ENCODE measurements around the gene TOX4. TPM values are rescaled to one million over a fixed set of nuclear protein-coding genes. Genes with fewer than 3 reads are reported as not detected.

TOX4 gene
- total and polyA plus RNA-seq, 2 donors (not counting 1 experiment from before 2014, with no cell fraction given), result 33.6 to 74.1 TPM

- Histone ChIP-seq H3K27me3 (replicated peaks in 1 of 4; ENCODE audit: control extremely low read depth in 1 of 4, control insufficient read depth in 3 of 4, insufficient read depth in 4 of 4, low read length in 3 of 4) (no peaks in the 10 kb centered on the region), H3K4me3 (ENCODE audit: control extremely low read depth in 1 of 5, extremely low read depth in 1 of 5, insufficient read depth in 1 of 5, low read depth in 2 of 5, low read length in 4 of 5) (no peak overlapping the region), H3K4me1 (ENCODE audit: control insufficient read depth in 2 of 2, insufficient read depth in 2 of 2, low read length in 2 of 2) (no peaks in the 10 kb centered on the region), H3K36me3 (replicated peaks in 1 of 2; ENCODE audit: control extremely low read depth in 1 of 2, control insufficient read depth in 1 of 2, extremely low read depth in 1 of 2, insufficient read depth in 2 of 2, low read length in 1 of 2) (peaks cover 21 to 85% of the 10 kb centered on the region in 2 experiments), H3K79me2 (ENCODE audit: control insufficient read depth, insufficient read depth, low read length) (peaks cover 10% of the 10 kb centered on the region), H3K4me2 (replicated peaks; ENCODE audit: low read depth, low read length, poor library complexity, severe bottlenecking) (no peak overlapping the region), H3K9me3 (ENCODE audit: control extremely low read depth in 1 of 3, control insufficient read depth in 2 of 3, insufficient read depth in 1 of 3, low read length in 2 of 3) (no peaks in the 10 kb centered on the region), H4K20me1 (ENCODE audit: control insufficient read depth, insufficient read depth, low read length, poor library complexity, severe bottlenecking) (no peaks in the 10 kb centered on the region), H3K27ac (ENCODE audit: low read length in 2 of 2) (no peak overlapping the region), H3K9ac (ENCODE audit: low read length) (no peak overlapping the region), H2AFZ (ENCODE audit: insufficient read depth, low read depth, low read length, poor library complexity, severe bottlenecking) (no peak overlapping the region)
- ChIA-PET CTCF (interaction anchor here (0.6 to 2.6 kb wide), 23 partner anchors 9 to 234 kb away, joined by 3 to 45 read pairs (median 4); partner anchors contain the start of genes CHD8, METTL3, RAB2B and SALL2), POLR2A (no interaction called here)
- no peaks in the 10 kb centered on the region for H3K27me3 Mint-ChIP-seq
- no peak overlapping the region for H3K4me3 Mint-ChIP-seq
- H3K27ac Mint-ChIP-seq, result no peak overlapping the region
- TF ChIP-seq EZH2 (IDR thresholded peaks at IDR 0.05; ENCODE audit: borderline replicate concordance, insufficient read depth, low read depth, low read length, poor library complexity, severe bottlenecking) (no peak), CTCF (IDR thresholded peaks at IDR 0.05) (peak; percentile 72)
- ATAC-seq (ENCODE audit: low read depth) (peak; percentile 36), DNase-seq (peak; percentile 61)
- H3K4me1 Mint-ChIP-seq, result no peaks in the 10 kb centered on the region
- intact Hi-C loops (cut with micrococcal nuclease), result no loop called here
- 100% methylated on average over 3 of the region's 5 CpGs for WGBS (ENCODE audit: insufficient coverage)
- no peaks in the 10 kb centered on the region for H3K9me3 Mint-ChIP-seq (ENCODE audit: insufficient read depth)
Measured at GRCh38 chr14:21498540-21499526, 21.8 kb downstream of the TOX4 start.

DNA sequence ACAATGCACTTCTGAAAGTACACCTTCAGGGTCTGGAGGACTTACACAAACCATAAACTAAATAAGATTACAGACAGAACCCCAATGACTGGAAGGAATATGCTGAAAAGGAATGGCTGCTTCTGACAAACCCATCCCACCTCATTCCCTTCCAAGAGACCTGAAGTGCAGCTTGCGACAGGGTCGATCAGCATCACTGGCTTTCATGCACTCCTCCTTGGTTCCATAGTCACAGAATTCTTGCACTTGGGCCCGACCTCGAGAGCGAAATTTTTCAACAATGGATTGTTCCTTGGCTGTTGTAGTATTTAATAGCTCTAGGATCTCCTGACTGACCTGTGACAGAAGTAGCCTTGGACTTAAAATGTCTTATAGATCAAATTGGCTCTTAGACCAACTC lies 24.6 kb downstream of the TOX4 start:
- no peak for TF ChIP-seq CTCF (IDR thresholded peaks at IDR 0.05)
- TF ChIP-seq EZH2 (IDR thresholded peaks at IDR 0.05; ENCODE audit: borderline replicate concordance, insufficient read depth, low read depth, low read length, poor library complexity, severe bottlenecking), result no peak

More for the DNA sequence above, 24.6 kb downstream of the TOX4 start:
- Histone ChIP-seq H3K9ac (ENCODE audit: low read length) (no peak overlapping the region), H3K4me2 (replicated peaks; ENCODE audit: low read depth, low read length, poor library complexity, severe bottlenecking) (no peak overlapping the region), H3K36me3 (replicated peaks in 1 of 2; ENCODE audit: control extremely low read depth in 1 of 2, control insufficient read depth in 1 of 2, extremely low read depth in 1 of 2, insufficient read depth in 2 of 2, low read length in 1 of 2) (peaks cover 20 to 69% of the 10 kb centered on the region in 2 experiments), H4K20me1 (ENCODE audit: control insufficient read depth, insufficient read depth, low read length, poor library complexity, severe bottlenecking) (peaks cover 10% of the 10 kb centered on the region), H2AFZ (ENCODE audit: insufficient read depth, low read depth, low read length, poor library complexity, severe bottlenecking) (no peak overlapping the region), H3K4me3 (ENCODE audit: control extremely low read depth in 1 of 5, extremely low read depth in 1 of 5, insufficient read depth in 1 of 5, low read depth in 2 of 5, low read length in 4 of 5) (no peak overlapping the region), H3K4me1 (ENCODE audit: control insufficient read depth in 2 of 2, insufficient read depth in 2 of 2, low read length in 2 of 2) (peaks cover 4 to 9% of the 10 kb centered on the region in 2 donors), H3K27me3 (replicated peaks in 1 of 4; ENCODE audit: control extremely low read depth in 1 of 4, control insufficient read depth in 3 of 4, insufficient read depth in 4 of 4, low read length in 3 of 4) (no peaks in the 10 kb centered on the region), H3K9me3 (ENCODE audit: control extremely low read depth in 1 of 3, control insufficient read depth in 2 of 3, insufficient read depth in 1 of 3, low read length in 2 of 3) (no peaks in the 10 kb centered on the region), H3K27ac (ENCODE audit: low read length in 2 of 2) (no peak overlapping the region), H3K79me2 (ENCODE audit: control insufficient read depth, insufficient read depth, low read length) (peaks cover 31% of the 10 kb centered on the region)
- no peak for ATAC-seq (ENCODE audit: low read depth)
- intact Hi-C loops (cut with micrococcal nuclease), result no loop called here
- H3K27me3 Mint-ChIP-seq, result no peaks in the 10 kb centered on the region
- H3K4me1 Mint-ChIP-seq, result peaks cover 10% of the 10 kb centered on the region
- WGBS (ENCODE audit: insufficient coverage), result 98% methylated on average over 5 of the region's 5 CpGs
- ChIA-PET CTCF (interaction anchor here (0.6 to 0.8 kb wide), 2 partner anchors 56 to 86 kb away, joined by 3 read pairs; no protein-coding TSS in a partner anchor), POLR2A (no interaction called here)
- H3K4me3 Mint-ChIP-seq, result no peak overlapping the region
- no peaks in the 10 kb centered on the region for H3K9me3 Mint-ChIP-seq (ENCODE audit: insufficient read depth)
- no peak overlapping the region for H3K27ac Mint-ChIP-seq
- DNase-seq, result no peak
